ENCODE results near the gene RAB1A. TPM values are rescaled to one million over a fixed set of nuclear protein-coding genes. Genes with fewer than 3 reads are reported as not detected.

Gene RAB1A
- total RNA-seq, 2 experiments from 2014 or later, result 58.7 to 62.7 TPM

DNA sequence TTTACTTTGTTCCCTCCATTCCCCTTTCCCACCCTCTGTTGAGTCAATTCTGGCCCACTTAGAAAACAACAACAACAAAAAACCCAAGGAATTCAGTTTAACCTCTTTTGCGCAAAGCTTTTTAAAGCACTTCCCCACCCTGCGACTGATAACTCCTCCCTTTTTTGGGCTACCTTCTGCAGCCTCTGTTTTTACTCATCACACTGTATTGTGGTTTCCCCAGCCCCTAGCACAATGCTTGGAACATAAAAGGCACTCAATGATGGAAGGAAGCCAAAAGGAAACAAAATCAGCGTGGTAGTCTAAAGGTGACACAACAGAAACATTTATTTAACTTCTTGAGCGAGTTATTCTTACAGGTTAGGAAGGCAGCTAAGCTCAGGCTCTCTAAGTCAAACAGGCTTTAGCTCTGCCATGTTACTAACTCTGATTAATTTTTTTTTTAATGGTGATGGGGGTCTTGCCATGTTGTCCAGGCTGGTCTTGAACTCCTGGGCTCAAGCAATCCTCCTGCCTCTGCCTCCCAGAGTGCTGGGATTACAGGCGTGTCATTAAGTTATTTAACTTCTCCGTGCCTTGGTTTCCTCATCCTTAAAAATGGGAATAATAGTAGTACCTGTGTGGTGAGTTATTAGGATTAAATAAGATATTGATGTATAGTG lies 72.4 kb downstream of the RAB1A start:
- DNase-seq (peak; percentile 80), ATAC-seq (peak; percentile 43)
- Mint-ChIP-seq H3K27me3 (ENCODE audit: low read depth) (no peaks in the 10 kb centered on the region), H3K4me1 (ENCODE audit: low read depth) (peaks cover 54% of the 10 kb centered on the region), H3K9me3 (ENCODE audit: insufficient read depth) (no peaks in the 10 kb centered on the region), H3K27ac (peak overlapping the region; percentile 85), H3K36me3 (ENCODE audit: low read depth) (no peaks in the 10 kb centered on the region), H3K4me3 (peak overlapping the region; percentile 84)
- CTCF ChIA-PET, result interaction anchor here (0.8 to 3.5 kb wide), 7 partner anchors 11 to 139 kb away, joined by 3 to 22 read pairs (median 4); partner anchors contain the start of gene RAB1A
- POLR2A ChIA-PET, result interaction anchor here (0.6 to 4.8 kb wide), 6 partner anchors 15 to 170 kb away, joined by 3 to 21 read pairs (median 3); partner anchors contain the start of genes ACTR2 and RAB1A

- POLR2A ChIA-PET, result interaction anchor here (0.6 to 4.8 kb wide), 5 partner anchors 15 to 170 kb away, joined by 3 to 21 read pairs (median 3); partner anchors contain the start of genes ACTR2 and RAB1A
- DNase-seq (no peak), ATAC-seq (no peak)
- no peaks in the 10 kb centered on the region for H3K9me3 Mint-ChIP-seq (ENCODE audit: insufficient read depth)
- H3K27ac Mint-ChIP-seq, result peak overlapping the region; percentile 85
- CTCF ChIA-PET, result interaction anchor here (1.0 to 3.5 kb wide), 4 partner anchors 32 to 139 kb away, joined by 3 to 22 read pairs (median 7); partner anchors contain the start of gene RAB1A
- peak overlapping the region; percentile 84 for H3K4me3 Mint-ChIP-seq
- no peaks in the 10 kb centered on the region for H3K27me3 Mint-ChIP-seq (ENCODE audit: low read depth)
- peaks cover 57% of the 10 kb centered on the region for H3K4me1 Mint-ChIP-seq (ENCODE audit: low read depth)
- H3K36me3 Mint-ChIP-seq (ENCODE audit: low read depth), result peaks cover under 1% of the 10 kb centered on the region
Measured at GRCh38 chr2:65057054-65057375, 72.9 kb downstream of the RAB1A start.

GRCh38 chr2:65056215-65057053 lies 73.5 kb downstream of the RAB1A start, which contains the start of gene CEP68:
CEP68 (plus strand) TSS chr2:65056416; CDS start chr2:65069445, 13,029 bp downstream.
- H3K27me3 Mint-ChIP-seq (ENCODE audit: low read depth), result no peaks in the 10 kb centered on the region
- peaks cover 4% of the 10 kb centered on the region for H3K36me3 Mint-ChIP-seq (ENCODE audit: low read depth)
- peak within 1 kb of the TSS; percentile 95 for H3K4me3 Mint-ChIP-seq
- DNase-seq, result peak; percentile 98
- H3K4me1 Mint-ChIP-seq (ENCODE audit: low read depth), result peaks cover 58% of the 10 kb centered on the region
- peak; percentile 95 for ATAC-seq
- H3K9me3 Mint-ChIP-seq (ENCODE audit: insufficient read depth), result peaks cover 1% of the 10 kb centered on the region
- ChIA-PET POLR2A (interaction anchor here (1.0 to 4.8 kb wide), 5 partner anchors 14 to 171 kb away, joined by 3 to 21 read pairs (median 4); partner anchors contain the start of genes ACTR2 and RAB1A), CTCF (interaction anchor here (1.0 to 4.5 kb wide), 16 partner anchors 9 to 534 kb away, joined by 3 to 37 read pairs (median 4); partner anchors contain the start of genes RAB1A and SLC1A4)
- peak within 1 kb of the TSS; percentile 88 for H3K27ac Mint-ChIP-seq

DNA sequence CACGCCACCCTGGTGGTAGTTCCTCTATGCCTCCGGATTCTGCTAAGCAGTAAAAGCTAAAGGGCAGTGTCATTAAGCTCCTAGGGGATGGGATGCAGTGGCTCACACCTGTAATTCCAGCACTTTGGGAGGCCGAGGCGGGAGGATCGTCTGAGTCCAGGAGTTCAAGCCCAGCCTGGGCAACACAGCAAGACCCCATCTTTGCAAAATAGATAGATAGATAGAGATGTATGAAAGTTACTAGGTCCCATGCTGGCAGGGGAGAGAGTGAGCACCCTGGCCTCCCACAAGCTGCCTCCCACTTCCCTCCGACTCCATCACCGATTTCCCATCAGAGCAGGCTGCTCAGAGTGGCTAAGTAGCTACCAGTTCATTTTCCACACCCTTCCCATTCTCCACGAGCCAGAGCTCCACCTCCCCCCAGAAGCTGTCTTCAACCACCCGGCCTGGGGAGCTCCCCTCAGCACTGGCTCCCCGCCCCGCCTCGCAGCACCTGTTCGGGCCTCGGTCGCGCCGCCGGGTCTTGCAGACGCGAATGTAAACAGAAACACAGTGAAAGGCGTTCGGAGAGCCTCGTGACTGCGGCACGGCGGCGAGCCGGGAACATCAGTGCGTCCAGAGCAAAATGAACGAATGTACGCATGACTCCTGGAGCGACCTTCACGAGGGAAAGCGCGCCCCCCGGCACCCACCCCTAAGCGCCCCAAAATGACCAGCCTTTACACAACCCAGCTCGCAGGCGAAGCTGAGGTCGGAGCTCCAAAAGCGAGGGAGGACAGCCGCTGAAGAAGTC lies 74.3 kb downstream of the RAB1A start:
- Mint-ChIP-seq H3K27me3 (ENCODE audit: low read depth) (peaks cover 2% of the 10 kb centered on the region), H3K27ac (peak overlapping the region; percentile 88), H3K4me3 (peak overlapping the region; percentile 95), H3K9me3 (ENCODE audit: insufficient read depth) (peaks cover 6% of the 10 kb centered on the region), H3K4me1 (ENCODE audit: low read depth) (peaks cover 58% of the 10 kb centered on the region), H3K36me3 (ENCODE audit: low read depth) (peaks cover 11% of the 10 kb centered on the region)
- CTCF ChIA-PET, result interaction anchor here (1.0 to 4.5 kb wide), 17 partner anchors 10 to 533 kb away, joined by 3 to 37 read pairs (median 4); partner anchors contain the start of genes RAB1A and SLC1A4
- peak; percentile 46 for ATAC-seq
- POLR2A ChIA-PET, result interaction anchor here (0.8 to 4.8 kb wide), 5 partner anchors 13 to 172 kb away, joined by 3 to 21 read pairs (median 3); partner anchors contain the start of genes ACTR2 and RAB1A
- no peak for DNase-seq

DNA sequence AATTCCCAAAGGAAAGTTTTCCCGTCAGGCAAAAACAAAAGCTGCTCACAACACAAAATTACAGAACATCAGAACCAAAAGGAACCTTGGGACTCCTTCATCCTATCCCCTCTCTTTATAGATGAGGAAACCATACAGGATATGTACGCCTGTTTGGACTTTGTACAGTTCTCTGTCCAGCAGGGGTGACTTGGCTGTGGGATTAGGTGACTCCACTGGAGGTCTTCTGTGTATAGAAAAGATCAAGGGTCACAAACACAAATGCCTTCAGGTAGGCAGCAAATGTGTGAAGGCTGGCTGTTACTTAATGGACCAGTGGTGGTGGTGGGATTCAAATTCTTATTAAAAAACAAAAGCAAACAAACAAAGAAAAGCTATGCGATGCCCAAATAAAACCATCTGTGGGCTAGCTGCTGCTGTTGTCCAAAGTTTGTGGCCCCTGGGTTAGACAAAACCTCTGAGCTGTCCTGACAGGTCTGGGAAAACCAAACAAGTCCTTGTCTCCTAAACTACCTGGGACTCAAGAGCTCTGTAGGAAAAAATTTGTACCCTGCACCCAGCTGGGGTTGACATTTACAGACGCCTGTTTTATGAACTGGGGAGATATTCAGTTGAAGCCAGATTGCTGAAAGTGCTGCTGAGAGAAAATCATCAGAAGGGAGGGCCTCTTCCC lies 75.0 kb downstream of the RAB1A start:
- ATAC-seq, result no peak
- peaks cover 11% of the 10 kb centered on the region for H3K36me3 Mint-ChIP-seq (ENCODE audit: low read depth)

GRCh38 chr2:65053199-65053598 lies 76.7 kb downstream of the RAB1A start:
- peak; percentile 86 for DNase-seq
- POLR2A ChIA-PET, result interaction anchor here (0.6 to 1.6 kb wide), 6 partner anchors 10 to 175 kb away, joined by 3 to 5 read pairs (median 4); partner anchors contain the start of genes ACTR2 and RAB1A
- Mint-ChIP-seq H3K27me3 (ENCODE audit: low read depth) (peaks cover 2% of the 10 kb centered on the region), H3K36me3 (ENCODE audit: low read depth) (peaks cover 17% of the 10 kb centered on the region), H3K4me1 (ENCODE audit: low read depth) (peaks cover 50% of the 10 kb centered on the region), H3K27ac (peak overlapping the region; percentile 80), H3K4me3 (peak overlapping the region; percentile 53), H3K9me3 (ENCODE audit: insufficient read depth) (peaks cover 6% of the 10 kb centered on the region)
- ATAC-seq, result peak; percentile 23
- CTCF ChIA-PET, result interaction anchor here (0.7 to 4.5 kb wide), 8 partner anchors 9 to 135 kb away, joined by 3 to 37 read pairs (median 4); partner anchors contain the start of gene RAB1A

More for the DNA sequence above, 75.0 kb downstream of the RAB1A start:
- CTCF ChIA-PET, result interaction anchor here (0.8 to 4.5 kb wide), 12 partner anchors 10 to 245 kb away, joined by 3 to 37 read pairs (median 6); partner anchors contain the start of gene RAB1A
- H3K27ac Mint-ChIP-seq, result no peak overlapping the region
- DNase-seq, result no peak
- peaks cover 58% of the 10 kb centered on the region for H3K4me1 Mint-ChIP-seq (ENCODE audit: low read depth)
- peaks cover 6% of the 10 kb centered on the region for H3K9me3 Mint-ChIP-seq (ENCODE audit: insufficient read depth)
- H3K27me3 Mint-ChIP-seq (ENCODE audit: low read depth), result peaks cover 2% of the 10 kb centered on the region
- H3K4me3 Mint-ChIP-seq, result peak overlapping the region; percentile 95
- POLR2A ChIA-PET, result interaction anchor here (0.8 to 4.8 kb wide), 2 partner anchors 109 to 172 kb away, joined by 3 to 21 read pairs; partner anchors contain the start of gene ACTR2

DNA sequence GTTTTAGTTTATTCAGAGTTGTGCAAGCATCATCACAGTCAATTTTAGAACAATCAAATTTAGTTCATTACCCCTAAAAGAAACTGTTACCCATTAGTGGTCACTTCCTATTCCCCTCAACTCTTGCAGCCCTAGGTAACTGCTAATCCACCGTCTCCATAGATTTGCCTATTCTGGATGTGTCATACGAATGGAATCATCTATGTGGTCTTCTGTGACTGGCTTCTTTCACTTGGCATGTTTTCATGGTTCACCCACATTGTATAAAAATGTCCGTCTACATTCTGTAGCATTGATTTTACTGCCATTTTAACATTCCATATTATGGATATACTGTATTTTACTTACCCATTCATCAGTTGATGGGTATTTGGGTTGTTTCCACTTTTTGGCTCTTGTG lies 79.0 kb downstream of the RAB1A start:
- Mint-ChIP-seq H3K36me3 (ENCODE audit: low read depth) (peaks cover 20% of the 10 kb centered on the region), H3K9me3 (ENCODE audit: insufficient read depth) (peaks cover 6% of the 10 kb centered on the region), H3K4me1 (ENCODE audit: low read depth) (peaks cover 36% of the 10 kb centered on the region), H3K27ac (no peak overlapping the region), H3K27me3 (ENCODE audit: low read depth) (peaks cover 2% of the 10 kb centered on the region), H3K4me3 (no peak overlapping the region)
- no peak for DNase-seq
- no peak for ATAC-seq
- ChIA-PET CTCF (interaction anchor here (2.0 kb wide), 1 partner anchor 134 kb away, joined by 10 read pairs; no protein-coding TSS in a partner anchor), POLR2A (no interaction called here)

DNA sequence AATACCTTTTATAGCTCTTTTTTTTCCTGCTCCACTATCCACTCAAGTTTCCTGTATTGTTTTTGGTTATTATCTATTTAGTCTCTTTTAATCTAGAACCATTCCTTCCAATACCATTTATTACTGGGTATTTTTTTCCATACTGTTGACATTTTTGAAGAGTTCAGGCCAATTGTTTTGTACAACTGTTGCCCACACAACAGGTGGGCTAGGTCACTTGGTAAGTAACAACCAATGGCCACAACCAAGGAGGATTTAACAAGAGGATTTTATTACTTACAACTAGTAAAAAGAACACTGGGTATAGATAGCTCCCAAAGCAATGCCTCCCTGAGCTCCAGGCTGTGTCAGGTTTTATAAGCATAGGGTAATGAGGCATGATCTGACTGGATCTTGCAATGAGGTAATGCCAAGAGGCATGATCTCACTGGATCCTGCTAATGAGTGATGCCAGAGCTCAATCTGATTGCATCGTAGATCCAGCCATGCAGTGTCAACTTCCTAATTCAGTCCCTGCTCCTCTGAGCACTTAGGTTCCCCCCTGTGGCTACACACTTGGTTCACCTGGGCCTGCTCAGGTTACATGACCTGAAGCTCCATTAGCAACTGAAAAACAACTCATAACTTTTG lies 80.8 kb downstream of the RAB1A start:
- Mint-ChIP-seq H3K9me3 (ENCODE audit: insufficient read depth) (peaks cover 12% of the 10 kb centered on the region), H3K36me3 (ENCODE audit: low read depth) (peaks cover 31% of the 10 kb centered on the region), H3K27me3 (ENCODE audit: low read depth) (peaks cover 2% of the 10 kb centered on the region), H3K4me1 (ENCODE audit: low read depth) (peaks cover 20% of the 10 kb centered on the region), H3K4me3 (no peak overlapping the region), H3K27ac (no peak overlapping the region)
- ATAC-seq (no peak), DNase-seq (no peak)
- ChIA-PET POLR2A (interaction anchor here (0.7 kb wide), 1 partner anchor 33 kb away, joined by 4 read pairs; no protein-coding TSS in a partner anchor), CTCF (interaction anchor here (2.0 kb wide), 1 partner anchor 132 kb away, joined by 10 read pairs; no protein-coding TSS in a partner anchor)

DNA sequence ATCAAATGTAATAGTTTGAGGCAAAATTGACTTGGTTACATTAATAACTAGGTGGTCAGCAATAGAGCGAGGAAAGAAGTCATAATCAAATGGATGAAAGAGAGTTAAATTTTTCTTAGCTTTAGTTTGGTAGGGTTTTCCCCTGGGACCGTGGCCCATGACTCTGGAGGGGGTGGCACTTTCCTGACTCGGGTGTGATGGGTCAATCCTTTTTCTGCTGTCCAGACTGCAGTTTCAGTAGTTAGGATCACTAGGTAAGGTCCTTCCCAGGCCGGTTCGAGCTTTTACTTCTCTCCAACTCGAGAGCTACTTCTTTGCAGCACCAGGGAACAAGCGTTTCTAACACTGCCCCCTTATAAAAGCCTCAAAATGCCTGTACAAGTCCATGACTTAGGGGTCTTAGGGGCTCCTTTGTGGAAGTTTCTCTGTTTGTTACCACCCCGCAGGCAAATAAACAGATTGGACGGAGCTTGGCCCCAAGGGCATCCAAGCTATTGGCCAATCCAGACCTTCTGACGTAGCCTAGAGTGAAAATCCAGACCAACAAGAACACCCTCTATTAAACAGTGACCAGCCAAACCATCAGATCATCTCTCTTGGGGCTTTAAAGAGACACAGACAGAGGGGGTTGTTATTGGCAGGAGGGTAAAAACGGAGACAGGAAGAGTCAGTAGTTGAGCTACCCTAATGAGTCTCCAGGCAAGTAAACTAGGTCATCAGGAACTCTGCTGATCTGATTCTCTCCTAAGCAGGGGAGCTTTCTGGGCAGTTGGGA lies 83.1 kb downstream of the RAB1A start:
- Mint-ChIP-seq H3K4me3 (no peak overlapping the region), H3K27me3 (ENCODE audit: low read depth) (peaks cover 2% of the 10 kb centered on the region), H3K27ac (no peak overlapping the region), H3K36me3 (ENCODE audit: low read depth) (peaks cover 38% of the 10 kb centered on the region), H3K9me3 (ENCODE audit: insufficient read depth) (peaks cover 23% of the 10 kb centered on the region), H3K4me1 (ENCODE audit: low read depth) (peaks cover 6% of the 10 kb centered on the region)
- ChIA-PET CTCF (interaction anchor here (1.5 to 2.3 kb wide), 2 partner anchors 14 to 129 kb away, joined by 3 to 8 read pairs; no protein-coding TSS in a partner anchor), POLR2A (no interaction called here)
- ATAC-seq, result no peak
- DNase-seq, result no peak

Measured in activated CD8-positive, alpha-beta T cell treated with anti-CD3 and anti-CD28 coated beads, Interleukin-2, amount 10 ng/mL, durations not matched to agents 7 days and 5 days (primary cell).